T-helper 2 cell treated with Interferon-gamma antibody and Interleukin-4, amounts not matched to agents 5 μg/mL and 100 μg/mL, for 36 hours (primary cell): ENCODE data around the gene IL3RA.
"Not testable (repeated sequence)": the region's sequence is repeated elsewhere in the genome, so short reads cannot be mapped to it uniquely, and the experiment has no call there.

Experiments used
- DNase-seq: peaks from one replicate; pipeline ENCODE4 v3.0.0; 2021; ENCODE audit warnings: low spot score
- H3K27ac Mint-ChIP-seq: one replicate; pipeline ENCODE4 v1.8.0; 2021; ENCODE audit warnings: mild to moderate bottlenecking, mixed read lengths
- H3K27me3 Mint-ChIP-seq: one replicate; pipeline ENCODE4 v1.8.0; 2021; ENCODE audit warnings: low read depth, mixed read lengths
- H3K36me3 Mint-ChIP-seq: one replicate; pipeline ENCODE4 v1.8.0; 2021; ENCODE audit warnings: low read depth, mixed read lengths
- H3K4me1 Mint-ChIP-seq: one replicate; pipeline ENCODE4 v1.8.0; 2021; ENCODE audit warnings: low read depth, mixed read lengths
- H3K4me3 Mint-ChIP-seq: one replicate; pipeline ENCODE4 v1.8.0; 2022; ENCODE audit warnings: mild to moderate bottlenecking, moderate library complexity, mixed read lengths
- H3K9me3 Mint-ChIP-seq: one replicate; pipeline ENCODE4 v1.8.0; 2021; ENCODE audit warnings: mixed read lengths

Gene IL3RA

GRCh38 chrX:1393871-1394615 lies 57.5 kb downstream of the IL3RA start:
- no peaks in the 10 kb centered on the region for H3K9me3 Mint-ChIP-seq

GRCh38 chrX:1394731-1395501 lies 58.3 kb downstream of the IL3RA start:
- Mint-ChIP-seq H3K9me3 (no peaks in the 10 kb centered on the region), H3K27me3 (no peaks in the 10 kb centered on the region), H3K27ac (peak overlapping the region; percentile 64), H3K36me3 (peaks cover 39% of the 10 kb centered on the region), H3K4me3 (peak overlapping the region; percentile 90), H3K4me1 (peaks cover 23% of the 10 kb centered on the region)
- DNase-seq = no peak

More at GRCh38 chrX:1393871-1394615, 57.5 kb downstream of the IL3RA start:
- no peak for DNase-seq
- Mint-ChIP-seq H3K27ac (peak overlapping the region; percentile 95), H3K4me1 (peaks cover 23% of the 10 kb centered on the region), H3K4me3 (peak overlapping the region; percentile 90), H3K36me3 (peaks cover 47% of the 10 kb centered on the region), H3K27me3 (no peaks in the 10 kb centered on the region)

- DNase-seq = no peak
- H3K27me3 Mint-ChIP-seq = no peaks in the 10 kb centered on the region
- peak overlapping the region; percentile 26 for H3K27ac Mint-ChIP-seq
- peaks cover 34% of the 10 kb centered on the region for H3K36me3 Mint-ChIP-seq
- H3K4me1 Mint-ChIP-seq = peaks cover 23% of the 10 kb centered on the region
- H3K4me3 Mint-ChIP-seq = peak overlapping the region; percentile 13
- H3K9me3 Mint-ChIP-seq = no peaks in the 10 kb centered on the region
Observed at GRCh38 chrX:1395646-1396216, 59.1 kb downstream of the IL3RA start.

GRCh38 chrX:1397001-1397400 lies 60.4 kb downstream of the IL3RA start:
- DNase-seq = no peak
- Mint-ChIP-seq H3K36me3 (peaks cover 28% of the 10 kb centered on the region), H3K4me1 (peaks cover 19% of the 10 kb centered on the region), H3K27me3 (no peaks in the 10 kb centered on the region), H3K9me3 (no peaks in the 10 kb centered on the region), H3K4me3 (no peak overlapping the region), H3K27ac (no peak overlapping the region)

- no peak overlapping the region for H3K27ac Mint-ChIP-seq
- H3K27me3 Mint-ChIP-seq = no peaks in the 10 kb centered on the region
- H3K9me3 Mint-ChIP-seq = no peaks in the 10 kb centered on the region
- no peak for DNase-seq
- H3K4me3 Mint-ChIP-seq = no peak overlapping the region
- H3K4me1 Mint-ChIP-seq = peaks cover 19% of the 10 kb centered on the region
- H3K36me3 Mint-ChIP-seq = peaks cover 28% of the 10 kb centered on the region
Observed at GRCh38 chrX:1397441-1398270, 61.1 kb downstream of the IL3RA start.

GRCh38 chrX:1398431-1399340 lies 62.1 kb downstream of the IL3RA start:
- no peak overlapping the region for H3K4me3 Mint-ChIP-seq
- no peaks in the 10 kb centered on the region for H3K9me3 Mint-ChIP-seq
- no peaks in the 10 kb centered on the region for H3K27me3 Mint-ChIP-seq
- DNase-seq = no peak
- no peak overlapping the region for H3K27ac Mint-ChIP-seq
- peaks cover 14% of the 10 kb centered on the region for H3K4me1 Mint-ChIP-seq
- H3K36me3 Mint-ChIP-seq = peaks cover 26% of the 10 kb centered on the region

- peaks cover 26% of the 10 kb centered on the region for H3K36me3 Mint-ChIP-seq
- no peaks in the 10 kb centered on the region for H3K9me3 Mint-ChIP-seq
- no peaks in the 10 kb centered on the region for H3K27me3 Mint-ChIP-seq
- no peak overlapping the region for H3K27ac Mint-ChIP-seq
- H3K4me1 Mint-ChIP-seq = peaks cover 7% of the 10 kb centered on the region
- H3K4me3 Mint-ChIP-seq = no peak overlapping the region
- no peak for DNase-seq
Observed at GRCh38 chrX:1400049-1400448, 63.5 kb downstream of the IL3RA start.

GRCh38 chrX:1400742-1401471 lies 64.3 kb downstream of the IL3RA start:
- peaks cover 18% of the 10 kb centered on the region for H3K36me3 Mint-ChIP-seq
- H3K9me3 Mint-ChIP-seq = no peaks in the 10 kb centered on the region
- no peak for DNase-seq
- H3K4me1 Mint-ChIP-seq = peaks cover 2% of the 10 kb centered on the region
- no peaks in the 10 kb centered on the region for H3K27me3 Mint-ChIP-seq
- H3K27ac Mint-ChIP-seq = no peak overlapping the region
- no peak overlapping the region for H3K4me3 Mint-ChIP-seq

GRCh38 chrX:1401611-1402430 lies 65.2 kb downstream of the IL3RA start:
- Mint-ChIP-seq H3K27me3 (no peaks in the 10 kb centered on the region), H3K4me1 (no peaks in the 10 kb centered on the region), H3K4me3 (no peak overlapping the region), H3K9me3 (no peaks in the 10 kb centered on the region), H3K36me3 (peaks cover 11% of the 10 kb centered on the region), H3K27ac (no peak overlapping the region)
- no peak for DNase-seq

- Mint-ChIP-seq H3K27me3 (no peaks in the 10 kb centered on the region), H3K27ac (no peak overlapping the region), H3K4me1 (no peaks in the 10 kb centered on the region), H3K4me3 (no peak overlapping the region), H3K36me3 (peaks cover 5% of the 10 kb centered on the region), H3K9me3 (no peaks in the 10 kb centered on the region)
- DNase-seq = no peak
Observed at GRCh38 chrX:1403228-1403627, 66.6 kb downstream of the IL3RA start.

- not testable (repeated sequence) for H3K27me3 Mint-ChIP-seq, DNase-seq, H3K9me3 Mint-ChIP-seq, H3K4me1 Mint-ChIP-seq, H3K4me3 Mint-ChIP-seq, H3K27ac Mint-ChIP-seq, H3K36me3 Mint-ChIP-seq
Observed at GRCh38 chrX:1403867-1404266, 67.3 kb downstream of the IL3RA start.

- H3K4me1 Mint-ChIP-seq, H3K27me3 Mint-ChIP-seq, H3K36me3 Mint-ChIP-seq, DNase-seq, H3K27ac Mint-ChIP-seq, H3K9me3 Mint-ChIP-seq, H3K4me3 Mint-ChIP-seq: not testable (repeated sequence)
Observed at GRCh38 chrX:1405769-1406168, 69.2 kb downstream of the IL3RA start.
